ENCODE results near the gene GPR176. TPM values are rescaled to one million over a fixed set of nuclear protein-coding genes. Genes with fewer than 3 reads are reported as not detected.

The GPR176 gene
- total RNA-seq, 2 experiments from 2014 or later = 0.57 TPM; not detected in 1

DNA sequence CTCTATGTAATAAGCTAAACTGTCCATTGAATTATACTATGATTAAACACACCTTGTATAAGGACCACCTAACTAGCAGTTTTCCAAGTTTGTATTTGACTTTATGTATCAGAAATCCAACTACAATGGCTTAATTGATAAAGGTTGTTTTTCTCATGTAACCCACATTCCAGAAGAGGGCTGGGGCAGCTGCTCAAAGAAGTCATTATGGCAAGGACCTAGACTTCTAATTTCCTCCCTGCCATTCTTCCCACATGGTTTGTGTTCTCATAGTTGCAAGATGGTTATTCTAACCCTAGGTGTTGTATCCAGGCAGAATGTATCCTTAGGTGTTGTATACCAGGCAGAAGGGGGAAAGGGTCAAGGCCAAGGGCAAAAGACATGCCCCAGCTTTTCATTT is 35.7 kb downstream of the GPR176 start:
- Histone ChIP-seq H3K36me3 (ENCODE audit: insufficient read depth, low read length) (no peaks in the 10 kb centered on the region), H3K79me2 (ENCODE audit: insufficient read depth, low read depth, low read length) (no peaks in the 10 kb centered on the region), H3K4me3 (ENCODE audit: low read depth, low read length, poor library complexity, severe bottlenecking) (no peak overlapping the region), H2AFZ (ENCODE audit: low read length) (no peak overlapping the region), H3K9me3 (ENCODE audit: low read length) (no peaks in the 10 kb centered on the region), H3K4me2 (ENCODE audit: low read length) (no peak overlapping the region), H3K27ac (ENCODE audit: low read depth, low read length, poor library complexity, severe bottlenecking) (no peak overlapping the region), H4K20me1 (ENCODE audit: insufficient read depth, low read length) (no peaks in the 10 kb centered on the region), H3K9me2 (ENCODE audit: insufficient read depth, low read length) (no peaks in the 10 kb centered on the region), H3K4me1 (ENCODE audit: insufficient read depth, low read length, poor library complexity, severe bottlenecking) (no peaks in the 10 kb centered on the region)
- TF ChIP-seq, protein P1, sequence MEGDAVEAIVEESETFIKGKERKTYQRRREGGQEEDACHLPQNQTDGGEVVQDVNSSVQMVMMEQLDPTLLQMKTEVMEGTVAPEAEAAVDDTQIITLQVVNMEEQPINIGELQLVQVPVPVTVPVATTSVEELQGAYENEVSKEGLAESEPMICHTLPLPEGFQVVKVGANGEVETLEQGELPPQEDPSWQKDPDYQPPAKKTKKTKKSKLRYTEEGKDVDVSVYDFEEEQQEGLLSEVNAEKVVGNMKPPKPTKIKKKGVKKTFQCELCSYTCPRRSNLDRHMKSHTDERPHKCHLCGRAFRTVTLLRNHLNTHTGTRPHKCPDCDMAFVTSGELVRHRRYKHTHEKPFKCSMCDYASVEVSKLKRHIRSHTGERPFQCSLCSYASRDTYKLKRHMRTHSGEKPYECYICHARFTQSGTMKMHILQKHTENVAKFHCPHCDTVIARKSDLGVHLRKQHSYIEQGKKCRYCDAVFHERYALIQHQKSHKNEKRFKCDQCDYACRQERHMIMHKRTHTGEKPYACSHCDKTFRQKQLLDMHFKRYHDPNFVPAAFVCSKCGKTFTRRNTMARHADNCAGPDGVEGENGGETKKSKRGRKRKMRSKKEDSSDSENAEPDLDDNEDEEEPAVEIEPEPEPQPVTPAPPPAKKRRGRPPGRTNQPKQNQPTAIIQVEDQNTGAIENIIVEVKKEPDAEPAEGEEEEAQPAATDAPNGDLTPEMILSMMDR (conservative IDR thresholded peaks at IDR 0.05; ENCODE audit: low read length) = no peak
- ChIA-PET CTCF (ENCODE audit: unreplicated experiment) (no interaction called here), POLR2A (interaction anchor here (0.6 to 1.1 kb wide), 2 partner anchors 11 to 19 kb away, joined by 3 read pairs; no protein-coding TSS in a partner anchor)
- no peak for DNase-seq (ENCODE audit: low spot score)
- BruUV-seq (replicated peaks) = no TSS peak
- intact Hi-C loops (cut with micrococcal nuclease; ENCODE audit: unreplicated experiment) = loop anchor here (10.0 kb wide), 1 partner anchor 150 kb away; the partner anchor contains the start of gene SRP14

DNA sequence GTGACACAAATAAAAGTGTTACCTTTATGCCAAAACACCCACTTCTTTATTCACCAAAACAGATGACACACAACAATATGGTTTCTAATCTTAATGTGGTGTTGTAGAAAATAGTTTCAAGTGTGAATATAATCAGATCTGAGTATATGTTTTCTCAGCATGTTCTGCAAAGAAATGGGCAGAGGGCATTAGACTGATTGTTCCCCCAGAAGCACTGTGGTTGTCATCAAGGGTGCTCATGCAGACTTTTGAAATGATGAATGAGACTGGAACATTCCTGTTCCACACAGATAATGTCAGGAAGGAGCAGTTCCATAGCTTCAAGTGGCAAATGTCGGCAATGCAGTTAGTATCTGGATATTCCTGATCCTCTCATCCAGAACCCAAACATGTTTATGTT is 37.5 kb downstream of the GPR176 start:
- no peak for DNase-seq (ENCODE audit: low spot score)
- H3K4me2 ChIP-seq (ENCODE audit: low read length) = no peak overlapping the region
- no peaks in the 10 kb centered on the region for H3K79me2 ChIP-seq (ENCODE audit: insufficient read depth, low read depth, low read length)
- H3K4me1 ChIP-seq (ENCODE audit: insufficient read depth, low read length, poor library complexity, severe bottlenecking) = no peaks in the 10 kb centered on the region
- no peak for TF ChIP-seq EZH2phosphoT487 (IDR thresholded peaks at IDR 0.05; ENCODE audit: borderline replicate concordance, low read depth, low read length)
- TF ChIP-seq, protein P1 (conservative IDR thresholded peaks at IDR 0.05; ENCODE audit: low read length) = no peak
- H4K20me1 ChIP-seq (ENCODE audit: insufficient read depth, low read length) = no peaks in the 10 kb centered on the region
- intact Hi-C loops (cut with micrococcal nuclease; ENCODE audit: unreplicated experiment) = loop anchor here (10.0 kb wide), 1 partner anchor 152 kb away; the partner anchor contains the start of gene SRP14
- POLR2A ChIA-PET = no interaction called here
- H3K9me3 ChIP-seq (ENCODE audit: low read length) = no peaks in the 10 kb centered on the region
- no TSS peak for BruUV-seq (replicated peaks)
- no peak overlapping the region for H3K4me3 ChIP-seq (ENCODE audit: low read depth, low read length, poor library complexity, severe bottlenecking)
- CTCF ChIA-PET (ENCODE audit: unreplicated experiment) = no interaction called here
- H3K27ac ChIP-seq (ENCODE audit: low read depth, low read length, poor library complexity, severe bottlenecking) = no peak overlapping the region
- no peaks in the 10 kb centered on the region for H3K9me2 ChIP-seq (ENCODE audit: insufficient read depth, low read length)
- no peak overlapping the region for H2AFZ ChIP-seq (ENCODE audit: low read length)
- no peaks in the 10 kb centered on the region for H3K36me3 ChIP-seq (ENCODE audit: insufficient read depth, low read length)

DNA sequence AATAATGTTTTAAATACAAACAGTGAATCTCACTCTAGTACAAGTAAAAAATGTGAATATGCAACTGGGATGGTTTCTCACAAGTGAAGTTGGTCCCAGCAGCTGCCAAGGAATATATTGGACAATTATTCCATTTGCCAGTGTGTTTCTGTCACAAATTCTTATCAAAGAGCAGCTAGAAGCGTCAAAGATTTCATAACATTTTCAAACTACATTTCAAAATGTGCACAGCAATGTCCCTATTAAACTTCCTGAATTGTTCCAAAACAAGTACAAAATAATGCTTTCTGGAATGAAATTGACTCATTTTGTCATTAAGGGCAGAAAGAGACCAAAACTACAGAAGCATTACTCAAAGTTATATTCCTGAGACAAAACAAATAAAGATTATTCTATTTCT is 38.3 kb downstream of the GPR176 start:
- intact Hi-C loops (cut with micrococcal nuclease; ENCODE audit: unreplicated experiment) = loop anchor here (10.0 kb wide), 1 partner anchor 153 kb away; the partner anchor contains the start of gene SRP14
- no peak for DNase-seq (ENCODE audit: low spot score)
- H3K27ac ChIP-seq (ENCODE audit: low read depth, low read length, poor library complexity, severe bottlenecking) = no peak overlapping the region
- ChIA-PET POLR2A (no interaction called here), CTCF (ENCODE audit: unreplicated experiment) (no interaction called here)
- BruUV-seq (replicated peaks) = no TSS peak
- H3K79me2 ChIP-seq (ENCODE audit: insufficient read depth, low read depth, low read length) = no peaks in the 10 kb centered on the region
- no peaks in the 10 kb centered on the region for H3K9me2 ChIP-seq (ENCODE audit: insufficient read depth, low read length)
- TF ChIP-seq, protein P1 (conservative IDR thresholded peaks at IDR 0.05; ENCODE audit: low read length) = no peak
- no peak for TF ChIP-seq EZH2phosphoT487 (IDR thresholded peaks at IDR 0.05; ENCODE audit: borderline replicate concordance, low read depth, low read length)
- H3K36me3 ChIP-seq (ENCODE audit: insufficient read depth, low read length) = no peaks in the 10 kb centered on the region
- H3K4me3 ChIP-seq (ENCODE audit: low read depth, low read length, poor library complexity, severe bottlenecking) = no peak overlapping the region
- H3K9me3 ChIP-seq (ENCODE audit: low read length) = no peaks in the 10 kb centered on the region
- no peak overlapping the region for H3K4me2 ChIP-seq (ENCODE audit: low read length)
- H2AFZ ChIP-seq (ENCODE audit: low read length) = no peak overlapping the region
- no peaks in the 10 kb centered on the region for H4K20me1 ChIP-seq (ENCODE audit: insufficient read depth, low read length)
- no peaks in the 10 kb centered on the region for H3K4me1 ChIP-seq (ENCODE audit: insufficient read depth, low read length, poor library complexity, severe bottlenecking)

Data from OCI-LY7 (cell line).